ENCODE measurements around the gene ACSL3.
"Not testable (repeated sequence)": the region's sequence is repeated elsewhere in the genome, so short reads cannot be mapped to it uniquely, and the experiment has no call there.

ACSL3 gene

GRCh38 chr2:222860740-222861410 is at the start of gene ACSL3:
ACSL3 (plus strand) TSS chr2:222861036; CDS start chr2:222908773, 47,737 bp downstream.
- peak; percentile 82 to 87 for DNase-seq (ENCODE audit: low read depth in 1 of 2, low spot score in 1 of 2)

- no peak for DNase-seq (ENCODE audit: low read depth in 1 of 2, low spot score in 1 of 2)
These were observed 49.0 kb upstream of the ACSL3 start for GRCh38 chr2:222811828-222812227.

- DNase-seq (ENCODE audit: low read depth in 1 of 2, low spot score in 1 of 2): no peak
These were observed 47.5 kb upstream of the ACSL3 start for GRCh38 chr2:222813177-222813843.

GRCh38 chr2:222819722-222820333 is 41.0 kb upstream of the ACSL3 start:
- no peak for DNase-seq (ENCODE audit: low read depth in 1 of 2, low spot score in 1 of 2)

- no peak for DNase-seq (ENCODE audit: low read depth in 1 of 2, low spot score in 1 of 2)
These were observed 37.5 kb upstream of the ACSL3 start for GRCh38 chr2:222823183-222823930.

- no peak for DNase-seq (ENCODE audit: low read depth in 1 of 2, low spot score in 1 of 2)
These were observed 35.8 kb upstream of the ACSL3 start for GRCh38 chr2:222825031-222825430.

- no peak for DNase-seq (ENCODE audit: low read depth in 1 of 2, low spot score in 1 of 2)
These were observed 33.4 kb upstream of the ACSL3 start for GRCh38 chr2:222827417-222827816.

GRCh38 chr2:222828572-222828971 is 32.3 kb upstream of the ACSL3 start:
- no peak for DNase-seq (ENCODE audit: low read depth in 1 of 2, low spot score in 1 of 2)

GRCh38 chr2:222830164-222830563 is 30.7 kb upstream of the ACSL3 start:
- DNase-seq (ENCODE audit: low read depth in 1 of 2, low spot score in 1 of 2): no peak

- DNase-seq (ENCODE audit: low read depth in 1 of 2, low spot score in 1 of 2): no peak
These were observed 27.4 kb upstream of the ACSL3 start for GRCh38 chr2:222833410-222833809.

GRCh38 chr2:222835143-222835822 is 25.6 kb upstream of the ACSL3 start:
- DNase-seq (ENCODE audit: low read depth in 1 of 2, low spot score in 1 of 2): no peak

GRCh38 chr2:222835823-222836151 is 25.0 kb upstream of the ACSL3 start:
- DNase-seq (ENCODE audit: low read depth in 1 of 2, low spot score in 1 of 2): no peak

GRCh38 chr2:222837643-222838056 is 23.2 kb upstream of the ACSL3 start:
- DNase-seq (ENCODE audit: low read depth in 1 of 2, low spot score in 1 of 2): no peak

GRCh38 chr2:222840060-222840802 is 20.6 kb upstream of the ACSL3 start:
- DNase-seq (ENCODE audit: low read depth in 1 of 2, low spot score in 1 of 2): no peak

GRCh38 chr2:222842491-222843174 is 18.2 kb upstream of the ACSL3 start:
- DNase-seq (ENCODE audit: low read depth in 1 of 2, low spot score in 1 of 2): no peak

- DNase-seq (ENCODE audit: low read depth in 1 of 2, low spot score in 1 of 2): no peak
These were observed 16.5 kb upstream of the ACSL3 start for GRCh38 chr2:222844323-222844722.

- not testable (repeated sequence) for DNase-seq (ENCODE audit: low read depth in 1 of 2, low spot score in 1 of 2)
These were observed 15.5 kb upstream of the ACSL3 start for GRCh38 chr2:222845314-222845713.

- no peak for DNase-seq (ENCODE audit: low read depth in 1 of 2, low spot score in 1 of 2)
These were observed 14.8 kb upstream of the ACSL3 start for GRCh38 chr2:222846003-222846402.

- DNase-seq (ENCODE audit: low read depth in 1 of 2, low spot score in 1 of 2): not testable (repeated sequence)
These were observed 12.8 kb upstream of the ACSL3 start for GRCh38 chr2:222848031-222848430.

GRCh38 chr2:222848862-222849261 is 12.0 kb upstream of the ACSL3 start:
- no peak for DNase-seq (ENCODE audit: low read depth in 1 of 2, low spot score in 1 of 2)
